HG02610 (cell line): ENCODE results near the gene MMP7.

Experiments
- ATAC-seq: cut with Tn5 transposase; IDR thresholded peaks from one replicate; pipeline ENCODE4 v1.9.1; 2021; ENCODE audit warnings: mild to moderate bottlenecking, moderate library complexity; ENCODE audit not compliant: unreplicated experiment

MMP7 gene

GRCh38 chr11:102497061-102497460 lies 33.5 kb downstream of the MMP7 start:
- no peak for ATAC-seq

GRCh38 chr11:102495161-102496042 lies 35.1 kb downstream of the MMP7 start:
- peak; percentile 96 for ATAC-seq

DNA sequence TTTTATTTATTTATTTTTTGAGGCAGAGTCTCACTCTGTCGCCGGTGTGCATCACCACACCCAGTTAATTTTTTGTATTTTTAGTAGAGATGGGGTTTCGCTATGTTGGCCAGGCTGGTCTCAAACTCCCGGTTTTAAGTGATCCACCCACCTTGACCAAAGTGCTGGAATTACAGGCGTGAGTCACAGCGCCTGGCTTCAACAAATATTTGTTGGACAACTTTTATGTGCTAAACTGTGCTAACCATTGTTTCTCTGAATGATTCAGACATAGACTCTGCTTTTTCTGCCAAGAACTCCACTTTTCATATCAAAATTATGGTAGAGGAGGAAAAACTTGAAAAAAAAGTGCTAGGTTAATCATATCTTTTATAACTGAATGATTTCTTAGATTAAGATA lies 36.3 kb downstream of the MMP7 start:
- ATAC-seq, result no peak

DNA sequence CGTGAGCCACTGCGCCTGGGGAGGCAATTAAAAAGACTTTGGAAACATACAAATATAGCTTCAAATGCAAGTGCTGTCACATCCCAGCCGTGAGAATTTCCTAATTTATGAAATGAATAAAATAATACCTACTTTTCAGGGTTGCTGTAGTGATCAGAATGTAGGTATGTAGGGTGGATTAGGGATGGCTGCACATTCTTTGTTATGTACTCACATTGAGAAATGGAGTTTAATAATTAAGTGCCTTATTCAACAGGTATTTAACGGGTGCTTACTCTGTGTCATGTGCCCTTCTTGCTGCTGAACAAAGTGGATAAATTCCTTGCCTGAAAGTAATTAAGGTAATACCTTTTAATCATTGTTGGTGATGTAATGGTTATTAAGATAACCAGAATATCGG lies 37.0 kb downstream of the MMP7 start:
- ATAC-seq, result no peak

GRCh38 chr11:102491969-102492368 lies 38.6 kb downstream of the MMP7 start:
- no peak for ATAC-seq

- ATAC-seq, result no peak
Observed at GRCh38 chr11:102489186-102490145, 41.1 kb downstream of the MMP7 start.

- ATAC-seq, result peak; percentile 91
Observed at GRCh38 chr11:102488208-102488607, 42.3 kb downstream of the MMP7 start.

DNA sequence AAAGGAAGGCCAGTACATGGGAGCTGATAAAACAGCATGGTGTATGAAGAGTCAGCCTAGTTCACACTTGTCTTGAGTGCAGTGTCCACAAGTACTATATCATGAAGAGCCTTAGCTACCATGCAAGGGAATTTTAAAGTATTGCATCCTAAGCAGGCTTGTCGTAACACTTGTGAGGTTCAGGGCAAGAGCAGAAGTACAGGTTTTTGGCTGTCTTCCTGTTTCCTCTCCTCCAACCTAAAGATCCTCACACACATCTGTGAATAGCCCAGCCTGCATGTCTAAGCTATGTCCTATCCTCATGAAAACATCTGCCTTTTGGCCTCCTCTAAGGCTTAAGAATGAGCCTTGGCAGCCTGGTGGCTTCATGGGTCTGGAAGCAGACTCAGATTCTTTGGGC lies 43.3 kb downstream of the MMP7 start:
- ATAC-seq, result no peak

DNA sequence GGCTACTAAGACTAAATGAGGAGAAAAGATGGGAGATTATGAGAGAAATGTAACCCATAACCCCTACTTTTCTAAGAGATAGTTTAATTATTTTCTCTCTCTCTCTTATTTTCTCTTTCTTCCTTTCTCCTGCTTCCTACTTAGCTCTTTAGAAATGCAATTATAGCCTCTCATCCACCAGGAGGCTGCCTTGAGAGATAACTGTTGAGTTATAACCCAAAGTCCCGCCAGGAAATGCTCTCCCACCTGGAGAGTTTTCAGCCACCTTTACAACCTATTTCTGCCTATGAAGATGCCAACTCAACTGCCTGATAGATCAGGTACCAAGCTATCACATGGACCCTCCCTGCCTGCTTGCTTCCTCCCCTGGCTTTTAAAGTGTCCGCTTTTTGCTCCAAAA lies 44.0 kb downstream of the MMP7 start:
- ATAC-seq, result no peak

GRCh38 chr11:102485095-102485722 lies 45.3 kb downstream of the MMP7 start:
- ATAC-seq, result no peak

GRCh38 chr11:102482433-102482832 lies 48.1 kb downstream of the MMP7 start:
- no peak for ATAC-seq

DNA sequence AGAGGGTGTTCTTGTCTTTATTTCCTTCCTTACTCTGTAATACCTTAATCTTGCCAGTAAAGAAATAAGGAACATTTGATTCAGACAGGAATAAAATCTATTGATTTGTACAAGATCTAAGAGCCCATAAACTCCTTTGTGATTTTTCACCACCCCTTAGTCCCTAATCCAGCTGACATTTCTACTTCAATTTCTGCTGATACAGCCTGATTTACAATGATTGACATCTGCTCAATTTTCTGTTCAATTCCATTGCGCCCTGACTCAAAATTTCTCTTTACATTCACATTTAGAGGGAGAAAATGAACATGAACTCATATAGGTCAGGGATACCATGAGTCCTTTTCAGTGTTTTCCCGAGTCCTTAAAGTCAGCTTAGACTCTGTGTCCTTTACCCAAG lies 50.8 kb downstream of the MMP7 start:
- ATAC-seq, result no peak

GRCh38 chr11:102478673-102479299 lies 51.8 kb downstream of the MMP7 start:
- ATAC-seq, result no peak

GRCh38 chr11:102476812-102477211 lies 53.7 kb downstream of the MMP7 start:
- peak; percentile 35 for ATAC-seq

- ATAC-seq, result no peak
Observed at GRCh38 chr11:102476069-102476468, 54.5 kb downstream of the MMP7 start.

DNA sequence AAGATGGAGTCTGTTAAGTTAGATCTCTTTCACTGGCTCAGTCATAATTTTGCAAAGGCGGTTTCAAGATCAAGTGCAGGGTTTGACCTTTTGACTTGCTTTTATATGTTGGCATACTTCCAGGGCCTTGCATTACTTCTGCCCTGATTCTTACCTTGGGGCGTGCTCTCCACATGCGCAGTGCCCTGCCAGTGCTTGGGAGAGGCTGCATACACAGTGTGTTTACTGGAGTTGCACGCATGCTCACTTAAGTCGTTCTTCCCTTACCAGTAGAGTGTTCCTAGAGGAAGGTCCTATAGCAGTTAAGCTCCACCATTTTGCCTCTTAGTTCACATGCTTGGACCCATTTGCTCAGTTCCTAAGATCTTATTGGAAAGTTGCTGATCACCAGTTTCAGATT lies 57.0 kb downstream of the MMP7 start:
- no peak for ATAC-seq

GRCh38 chr11:102472127-102472526 lies 58.4 kb downstream of the MMP7 start:
- ATAC-seq, result no peak

DNA sequence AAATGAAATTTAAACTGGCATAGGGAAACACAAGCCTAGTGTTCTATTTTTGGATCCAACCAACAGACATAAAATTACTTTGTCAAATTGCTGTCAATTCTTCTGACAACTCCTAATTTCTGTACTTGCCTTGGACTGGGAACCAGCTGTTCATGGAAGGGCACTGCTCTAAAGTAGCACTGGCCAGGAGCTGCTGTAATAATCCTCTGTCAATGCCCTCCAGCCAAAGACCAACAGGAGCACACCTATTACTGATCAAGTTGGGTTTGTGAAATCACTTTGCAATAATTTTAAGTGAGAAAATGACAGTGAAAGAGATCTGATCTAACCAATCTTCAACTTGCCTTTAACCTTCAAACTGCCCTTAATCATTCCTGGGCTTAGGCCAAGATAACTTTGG lies 59.1 kb downstream of the MMP7 start:
- ATAC-seq, result no peak
